ENCODE results near the gene ACOT11. TPM values are rescaled to one million over a fixed set of nuclear protein-coding genes. Genes with fewer than 3 reads are reported as not detected.
"Not testable (repeated sequence)": the region's sequence is repeated elsewhere in the genome, so short reads cannot be mapped to it uniquely, and the experiment has no call there.

ACOT11 gene
- 48.9 TPM for total RNA-seq
- long read RNA-seq, transcript ACOT11-201 (16 exons, 3,082 nt), result major isoform, 30 of 79 reads
- long read RNA-seq, partial matches to known transcripts, result 18 of 79 reads
- long read RNA-seq, other reads (novel, unspliced or antisense), result 31 of 79 reads

- peak; percentile 89 for ATAC-seq
- intact Hi-C loops (cut with micrococcal nuclease), result no loop called here
- DNase-seq, result peak; percentile 93
Measured at GRCh38 chr1:54547601-54548388, at the start of gene ACOT11. Gene ACOT11, plus strand, starts transcription at chr1:54548228. Its CDS starts 82 bp downstream, at chr1:54548310.

GRCh38 chr1:54498383-54499096 lies 49.5 kb upstream of the ACOT11 start:
- ATAC-seq (no peak), DNase-seq (no peak)
- intact Hi-C loops (cut with micrococcal nuclease), result no loop called here

DNA sequence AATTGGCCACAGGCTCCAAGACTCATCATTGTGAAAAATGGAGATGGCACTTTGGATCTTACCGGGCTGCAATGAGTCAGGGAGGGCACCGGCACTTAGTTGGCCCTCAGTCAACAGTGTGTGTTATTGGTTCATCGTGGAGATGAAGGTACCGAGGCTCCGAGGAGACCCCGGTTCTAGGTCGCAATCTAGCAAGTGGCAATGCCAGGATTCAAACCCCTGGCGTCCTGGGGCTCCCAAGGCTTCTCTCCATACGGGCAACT lies 49.0 kb upstream of the ACOT11 start:
- peak; percentile 11 for ATAC-seq
- DNase-seq, result no peak
- intact Hi-C loops (cut with micrococcal nuclease), result no loop called here

DNA sequence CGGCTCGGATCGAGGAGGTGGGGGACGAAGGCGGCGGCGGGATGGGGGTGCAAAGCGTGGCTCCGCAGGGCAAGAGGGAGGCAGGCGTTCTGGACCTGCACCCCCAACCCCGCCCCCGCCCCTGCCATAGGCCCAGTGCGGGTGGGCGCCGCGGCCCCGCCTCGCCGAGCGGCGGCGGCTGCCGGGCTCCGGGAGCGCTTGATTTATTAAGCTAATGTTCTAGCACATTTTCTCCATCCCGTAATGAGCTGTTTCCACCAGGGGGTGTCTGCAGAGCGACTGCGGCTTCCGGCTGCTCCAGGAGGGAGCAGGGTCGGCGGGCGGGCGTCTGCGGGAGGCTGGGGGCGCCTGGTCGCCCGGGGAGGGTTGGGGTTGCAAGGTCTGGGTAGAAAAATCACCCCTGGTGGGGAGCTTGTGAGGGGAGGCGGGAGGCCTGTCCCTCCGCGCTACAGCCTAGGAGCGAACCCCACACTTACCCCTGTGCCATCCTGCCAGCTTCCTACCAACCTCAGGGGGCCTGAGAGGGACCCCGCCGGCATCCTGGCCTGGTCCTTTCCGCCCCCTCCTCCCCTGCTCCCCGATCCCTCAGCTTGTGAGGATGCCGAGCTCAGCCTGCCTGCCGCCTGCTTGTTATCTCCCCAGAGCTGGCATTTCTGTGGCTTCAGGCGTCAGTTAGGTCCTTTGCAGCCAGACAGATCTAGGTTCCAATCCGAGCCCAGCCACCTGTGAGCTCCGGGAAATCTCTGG lies 48.5 kb upstream of the ACOT11 start:
- DNase-seq (peak; percentile 50), ATAC-seq (peak; percentile 80)
- intact Hi-C loops (cut with micrococcal nuclease), result no loop called here

DNA sequence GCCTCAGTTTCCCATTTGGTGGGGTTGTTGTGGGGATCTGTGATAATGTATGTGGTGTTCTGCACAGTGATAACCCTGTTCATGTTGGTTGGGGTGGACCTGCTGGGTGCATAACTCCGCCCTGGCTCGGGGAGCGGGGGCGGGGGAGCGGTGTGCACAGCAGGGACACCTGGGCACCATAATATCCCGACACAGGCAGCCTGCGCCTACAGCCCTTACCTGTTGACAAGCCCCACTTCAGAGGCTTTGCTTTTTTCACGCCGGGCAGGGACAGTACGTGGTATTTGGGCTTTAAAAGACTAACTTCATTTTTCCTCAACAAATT lies 48.0 kb upstream of the ACOT11 start:
- DNase-seq, result no peak
- peak; percentile 37 for ATAC-seq
- intact Hi-C loops (cut with micrococcal nuclease), result no loop called here

GRCh38 chr1:54501849-54502248 lies 46.2 kb upstream of the ACOT11 start:
- DNase-seq (no peak), ATAC-seq (no peak)
- intact Hi-C loops (cut with micrococcal nuclease), result no loop called here

DNA sequence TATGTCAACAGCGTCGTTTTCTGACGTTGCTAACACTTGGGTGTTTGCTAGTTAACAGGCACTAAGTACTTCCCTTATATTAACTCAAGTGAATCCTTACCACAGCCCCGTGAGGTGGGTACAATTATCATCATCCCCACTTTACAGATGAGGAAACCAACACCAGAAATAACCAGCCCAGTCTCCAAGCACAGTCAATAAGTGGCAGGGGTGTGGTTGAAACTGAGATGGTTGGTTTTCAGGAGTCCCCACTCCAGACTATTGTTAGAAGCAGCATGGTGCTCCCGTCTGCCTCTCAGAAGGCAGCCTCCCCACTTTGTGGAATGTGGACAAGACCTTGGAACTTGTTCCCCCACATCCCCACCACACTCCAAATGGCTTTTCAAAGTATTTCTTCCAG lies 45.7 kb upstream of the ACOT11 start:
- no peak for ATAC-seq

GRCh38 chr1:54506594-54506993 lies 41.4 kb upstream of the ACOT11 start:
- DNase-seq (no peak), ATAC-seq (no peak)
- intact Hi-C loops (cut with micrococcal nuclease), result no loop called here

More for the DNA sequence above, 45.7 kb upstream of the ACOT11 start:
- intact Hi-C loops (cut with micrococcal nuclease), result no loop called here
- DNase-seq, result no peak

DNA sequence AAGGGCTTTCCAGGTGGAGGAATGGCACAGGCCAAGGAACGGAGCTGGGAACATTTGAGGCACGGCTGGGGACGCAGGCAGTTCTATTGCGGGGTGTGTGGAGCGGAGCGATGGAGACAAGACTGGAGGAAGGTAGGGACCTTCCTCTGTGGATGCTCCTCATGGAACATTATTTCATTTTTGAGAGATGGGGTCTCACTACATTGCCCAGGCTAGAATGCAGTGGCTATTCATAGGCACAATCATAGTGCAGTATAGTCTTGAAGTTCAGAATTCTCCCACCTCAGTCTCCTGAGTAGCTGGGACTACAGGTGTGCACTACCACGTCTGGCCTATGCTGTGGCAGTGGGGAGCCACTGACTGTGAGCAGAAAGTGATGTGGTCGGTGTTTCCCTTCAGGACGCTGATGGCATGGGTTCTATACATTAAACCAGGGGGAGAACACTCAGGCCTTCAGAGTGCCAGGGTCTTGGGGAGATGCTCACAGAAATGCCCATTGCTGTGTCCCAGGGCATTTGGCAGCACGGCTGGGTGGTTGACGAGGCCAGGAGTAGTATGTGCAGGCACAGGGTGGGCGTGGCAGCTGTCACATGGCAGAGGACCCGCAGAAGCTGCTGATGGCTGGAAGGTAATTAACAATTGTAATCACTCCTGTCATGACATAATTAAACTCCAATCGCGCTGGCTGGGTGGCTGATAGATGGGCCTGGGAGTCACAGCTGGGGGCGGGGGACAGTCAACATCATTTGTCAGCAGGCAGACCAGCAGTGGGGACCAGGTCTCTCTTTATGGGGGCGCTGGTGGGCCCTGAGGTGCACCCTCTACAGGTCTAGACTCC lies 40.8 kb upstream of the ACOT11 start:
- ATAC-seq (no peak), DNase-seq (no peak)
- intact Hi-C loops (cut with micrococcal nuclease), result no loop called here

DNA sequence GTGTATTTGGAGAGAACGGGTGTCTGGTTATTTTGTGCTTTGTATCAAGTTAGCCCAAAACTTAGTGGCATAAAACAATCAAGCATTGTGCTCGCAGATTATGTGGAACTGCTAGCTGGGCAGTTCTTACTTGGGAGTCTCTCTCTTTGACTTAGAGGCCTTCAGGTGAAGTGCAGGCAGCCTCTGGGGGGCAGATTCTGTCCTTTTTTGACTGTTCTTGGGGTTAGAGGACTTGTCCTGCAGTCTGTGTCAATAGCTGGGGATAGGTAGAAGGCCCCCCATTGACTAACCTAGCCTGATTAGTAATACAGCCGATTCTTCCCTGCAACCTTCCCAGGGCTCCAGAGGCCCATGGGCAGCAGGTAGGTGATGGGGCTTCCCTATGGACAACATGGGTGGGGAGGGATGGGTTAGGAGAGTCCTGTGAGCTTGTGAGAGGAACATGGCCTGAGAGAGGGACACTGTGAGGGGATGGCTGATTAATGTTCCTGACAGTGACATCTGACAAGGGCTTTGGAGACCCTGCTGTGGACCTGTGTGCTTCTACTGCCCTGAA lies 37.2 kb upstream of the ACOT11 start:
- DNase-seq (no peak), ATAC-seq (no peak)
- intact Hi-C loops (cut with micrococcal nuclease), result no loop called here

- ATAC-seq; intact Hi-C loops (cut with micrococcal nuclease); DNase-seq: not testable (repeated sequence)
Measured at GRCh38 chr1:54513921-54514580, 34.0 kb upstream of the ACOT11 start.

GRCh38 chr1:54516249-54516920 lies 31.6 kb upstream of the ACOT11 start:
- no peak for DNase-seq
- intact Hi-C loops (cut with micrococcal nuclease), result no loop called here
- no peak for ATAC-seq

DNA sequence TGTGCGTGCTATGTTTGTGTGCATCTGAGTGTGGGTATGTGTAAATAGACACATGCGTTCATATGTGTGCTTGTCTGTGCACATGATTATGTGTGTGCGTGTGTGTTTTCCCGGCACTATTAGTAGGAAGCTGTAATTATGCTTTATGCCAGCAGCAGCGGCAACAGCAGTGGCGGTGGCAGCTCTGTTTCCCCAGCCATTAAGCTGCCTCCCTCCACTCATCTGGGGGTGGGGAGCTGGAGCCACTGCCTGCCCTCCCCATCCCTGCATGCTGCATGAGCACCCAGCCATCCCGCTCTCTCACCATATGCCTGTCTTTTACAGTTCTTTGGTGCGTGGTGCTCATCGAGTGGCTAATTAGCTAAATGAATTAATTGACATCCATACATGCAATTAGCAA lies 30.5 kb upstream of the ACOT11 start:
- intact Hi-C loops (cut with micrococcal nuclease), result no loop called here
- DNase-seq (no peak), ATAC-seq (no peak)

DNA sequence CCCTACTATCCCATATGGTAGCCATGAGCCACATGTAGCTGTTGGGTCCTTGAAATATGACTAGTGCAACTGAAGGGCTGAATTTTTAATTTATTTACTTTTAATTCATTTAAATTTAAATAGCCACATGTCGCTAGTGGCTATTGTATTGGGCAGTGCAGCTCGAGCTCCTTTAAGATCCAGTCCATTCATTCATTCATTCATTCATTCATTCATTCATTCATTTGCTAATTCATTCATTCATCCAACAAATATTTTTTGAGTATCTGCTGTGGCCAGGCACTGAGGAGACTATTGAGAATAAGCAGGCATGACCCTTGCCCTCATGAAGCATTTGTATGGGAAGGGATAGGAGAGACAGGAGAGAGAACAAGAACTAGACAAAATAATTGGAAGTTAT lies 29.5 kb upstream of the ACOT11 start:
- ATAC-seq (no peak), DNase-seq (no peak)
- intact Hi-C loops (cut with micrococcal nuclease), result no loop called here

- ATAC-seq (peak; percentile 53), DNase-seq (no peak)
- intact Hi-C loops (cut with micrococcal nuclease), result no loop called here
Measured at GRCh38 chr1:54519709-54520108, 28.3 kb upstream of the ACOT11 start.

GRCh38 chr1:54520631-54521321 lies 27.3 kb upstream of the ACOT11 start:
- intact Hi-C loops (cut with micrococcal nuclease), result no loop called here
- ATAC-seq, result no peak

DNA sequence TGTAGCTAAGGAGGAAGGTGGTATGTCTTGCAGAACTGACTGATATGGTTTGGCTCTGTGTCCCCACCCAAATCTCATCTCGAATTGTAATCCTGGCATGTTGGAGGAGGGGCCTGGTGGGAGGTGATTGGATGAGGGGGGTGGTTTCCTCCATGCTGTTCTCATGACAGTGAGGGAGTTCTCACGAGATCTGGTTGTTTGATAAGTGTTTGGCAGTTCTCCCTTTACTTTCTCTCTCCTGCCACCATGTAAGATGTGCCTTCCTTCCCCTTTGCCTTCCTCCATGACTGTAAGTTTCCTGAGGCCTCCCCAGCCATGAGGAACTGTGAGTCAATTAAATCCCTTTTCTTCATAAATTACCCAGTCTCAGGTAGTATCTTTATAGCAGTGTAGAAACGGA lies 21.5 kb upstream of the ACOT11 start:
- intact Hi-C loops (cut with micrococcal nuclease); DNase-seq; ATAC-seq: not testable (repeated sequence)

More at GRCh38 chr1:54520631-54521321, 27.3 kb upstream of the ACOT11 start:
- no peak for DNase-seq

Measured in left ventricle myocardium superior (tissue), 1 donor.